ENCODE measurements around the gene TOX2.

Gene TOX2

DNA sequence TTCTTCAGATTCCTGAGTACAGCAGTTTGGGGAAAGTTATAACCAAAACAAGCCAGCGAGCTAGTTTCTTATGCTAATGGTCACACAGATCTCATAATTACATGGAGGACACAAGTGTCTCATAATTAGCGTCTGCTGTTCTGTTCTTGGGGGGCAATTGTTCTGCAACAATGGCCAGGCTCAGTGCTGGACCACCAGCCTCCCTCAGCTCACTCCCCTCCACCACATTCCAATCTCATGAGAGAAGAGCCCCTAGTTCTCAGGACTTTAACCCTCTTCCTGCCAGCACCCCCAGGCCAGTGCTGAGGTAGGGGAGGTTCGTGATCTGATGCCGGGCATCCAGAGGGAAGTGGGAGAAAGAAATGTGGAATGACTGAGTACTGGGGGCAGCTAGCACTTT, 20.2 kb upstream of the TOX2 start:
- Mint-ChIP-seq H3K9me3 (peaks cover 33% of the 10 kb centered on the region), H3K27ac (no peak overlapping the region), H3K4me3 (no peak overlapping the region), H3K27me3 (ENCODE audit: low read depth, poor library complexity) (peaks cover 3% of the 10 kb centered on the region), H3K36me3 (ENCODE audit: low read depth) (no peaks in the 10 kb centered on the region), H3K4me1 (peaks cover 22% of the 10 kb centered on the region)
- TF ChIP-seq CTCF (IDR thresholded peaks at IDR 0.05) = no peak
- DNase-seq = no peak

DNA sequence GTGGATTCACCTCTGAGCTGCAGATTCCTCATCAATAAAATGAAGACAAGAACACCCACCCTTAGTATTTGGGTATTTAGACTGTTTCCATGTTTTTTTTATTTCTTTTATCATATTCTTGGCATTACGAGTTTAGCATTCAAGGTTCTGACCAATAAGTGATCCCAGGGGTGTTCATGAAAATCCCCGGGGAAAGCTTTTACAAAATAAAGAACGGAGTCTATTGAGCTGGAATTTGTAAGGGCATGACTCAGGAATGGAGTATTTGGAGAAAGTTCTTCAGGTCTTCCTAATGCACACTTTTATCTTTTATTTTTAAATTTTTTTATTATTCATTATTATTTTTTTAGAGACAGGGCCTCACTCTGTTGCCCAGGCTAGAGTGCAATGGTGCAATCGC, 19.4 kb upstream of the TOX2 start:
- H3K27me3 Mint-ChIP-seq (ENCODE audit: low read depth, poor library complexity) = peaks cover 3% of the 10 kb centered on the region
- no peak overlapping the region for H3K27ac Mint-ChIP-seq
- peaks cover 22% of the 10 kb centered on the region for H3K4me1 Mint-ChIP-seq
- no peak for DNase-seq
- peaks cover 25% of the 10 kb centered on the region for H3K9me3 Mint-ChIP-seq
- TF ChIP-seq CTCF (IDR thresholded peaks at IDR 0.05) = no peak
- no peaks in the 10 kb centered on the region for H3K36me3 Mint-ChIP-seq (ENCODE audit: low read depth)
- no peak overlapping the region for H3K4me3 Mint-ChIP-seq

DNA sequence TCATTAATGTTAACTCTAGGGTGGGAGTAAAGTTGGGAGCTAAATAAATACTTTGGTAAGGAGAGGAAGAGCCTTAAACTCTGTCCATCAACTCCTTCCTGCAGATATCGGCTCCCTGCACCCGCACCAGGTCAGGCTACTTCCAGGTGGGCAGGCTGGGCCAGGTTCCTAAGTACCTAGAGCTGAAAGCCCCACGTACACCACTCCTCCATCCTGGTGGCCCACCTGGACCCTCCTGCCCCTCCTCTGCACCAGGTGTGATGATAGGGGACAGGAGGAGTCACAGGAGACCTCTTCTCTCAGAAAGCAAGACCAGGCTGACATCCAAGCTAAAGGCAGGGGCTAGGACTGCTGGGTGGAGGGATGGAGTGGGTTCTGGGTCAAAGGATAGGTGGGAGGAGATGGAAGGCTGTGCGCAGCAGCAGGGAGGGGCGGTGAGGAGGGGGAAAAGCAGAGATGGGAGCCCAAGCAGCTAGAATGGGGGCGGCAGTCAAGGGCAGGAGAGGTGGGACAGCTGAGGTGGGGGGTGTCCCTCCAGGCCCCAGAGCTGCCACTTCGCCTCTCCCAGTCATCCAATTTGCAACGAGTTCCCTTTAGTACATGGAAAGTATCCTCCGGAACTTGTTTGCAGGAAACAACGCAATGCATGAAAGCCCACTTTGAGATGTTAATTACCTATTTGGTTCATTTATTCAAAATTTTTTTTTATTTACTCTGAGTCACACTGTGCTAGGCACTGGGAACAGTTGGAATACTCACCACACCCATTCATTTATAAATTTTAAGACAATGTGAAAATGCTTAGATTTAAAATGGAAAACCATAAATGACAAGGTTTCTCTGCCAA, 15.2 kb upstream of the TOX2 start:
- H3K4me3 Mint-ChIP-seq = no peak overlapping the region
- TF ChIP-seq CTCF (IDR thresholded peaks at IDR 0.05) = no peak
- DNase-seq = no peak
- peaks cover 11% of the 10 kb centered on the region for H3K9me3 Mint-ChIP-seq
- no peak overlapping the region for H3K27ac Mint-ChIP-seq
- H3K27me3 Mint-ChIP-seq (ENCODE audit: low read depth, poor library complexity) = peaks cover 11% of the 10 kb centered on the region
- H3K36me3 Mint-ChIP-seq (ENCODE audit: low read depth) = no peaks in the 10 kb centered on the region
- peaks cover 27% of the 10 kb centered on the region for H3K4me1 Mint-ChIP-seq

- no peak for DNase-seq
- Mint-ChIP-seq H3K27me3 (ENCODE audit: low read depth, poor library complexity) (peaks cover 11% of the 10 kb centered on the region), H3K27ac (no peak overlapping the region), H3K4me3 (no peak overlapping the region), H3K4me1 (peaks cover 28% of the 10 kb centered on the region), H3K9me3 (peaks cover 11% of the 10 kb centered on the region), H3K36me3 (ENCODE audit: low read depth) (no peaks in the 10 kb centered on the region)
- TF ChIP-seq CTCF (IDR thresholded peaks at IDR 0.05) = no peak
These were observed 14.6 kb upstream of the TOX2 start for GRCh38 chr20:43900121-43900466.

- DNase-seq = no peak
- H3K4me1 Mint-ChIP-seq = peaks cover 32% of the 10 kb centered on the region
- H3K27me3 Mint-ChIP-seq (ENCODE audit: low read depth, poor library complexity) = peaks cover 11% of the 10 kb centered on the region
- TF ChIP-seq CTCF (IDR thresholded peaks at IDR 0.05) = no peak
- H3K36me3 Mint-ChIP-seq (ENCODE audit: low read depth) = no peaks in the 10 kb centered on the region
- H3K4me3 Mint-ChIP-seq = no peak overlapping the region
- no peak overlapping the region for H3K27ac Mint-ChIP-seq
- H3K9me3 Mint-ChIP-seq = peaks cover 11% of the 10 kb centered on the region
These were observed 14.2 kb upstream of the TOX2 start for GRCh38 chr20:43900496-43900895.

GRCh38 chr20:43901296-43901695, 13.4 kb upstream of the TOX2 start:
- Mint-ChIP-seq H3K27me3 (ENCODE audit: low read depth, poor library complexity) (peaks cover 7% of the 10 kb centered on the region), H3K27ac (no peak overlapping the region), H3K36me3 (ENCODE audit: low read depth) (no peaks in the 10 kb centered on the region), H3K4me3 (no peak overlapping the region), H3K9me3 (peaks cover 11% of the 10 kb centered on the region), H3K4me1 (peaks cover 33% of the 10 kb centered on the region)
- DNase-seq = no peak
- no peak for TF ChIP-seq CTCF (IDR thresholded peaks at IDR 0.05)
